ENCODE results near the gene NTNG2. TPM values are rescaled to one million over a fixed set of nuclear protein-coding genes. Genes with fewer than 3 reads are reported as not detected.

Gene NTNG2
- total RNA-seq, 1 donor from 2014 or later, result 43.7 TPM

DNA sequence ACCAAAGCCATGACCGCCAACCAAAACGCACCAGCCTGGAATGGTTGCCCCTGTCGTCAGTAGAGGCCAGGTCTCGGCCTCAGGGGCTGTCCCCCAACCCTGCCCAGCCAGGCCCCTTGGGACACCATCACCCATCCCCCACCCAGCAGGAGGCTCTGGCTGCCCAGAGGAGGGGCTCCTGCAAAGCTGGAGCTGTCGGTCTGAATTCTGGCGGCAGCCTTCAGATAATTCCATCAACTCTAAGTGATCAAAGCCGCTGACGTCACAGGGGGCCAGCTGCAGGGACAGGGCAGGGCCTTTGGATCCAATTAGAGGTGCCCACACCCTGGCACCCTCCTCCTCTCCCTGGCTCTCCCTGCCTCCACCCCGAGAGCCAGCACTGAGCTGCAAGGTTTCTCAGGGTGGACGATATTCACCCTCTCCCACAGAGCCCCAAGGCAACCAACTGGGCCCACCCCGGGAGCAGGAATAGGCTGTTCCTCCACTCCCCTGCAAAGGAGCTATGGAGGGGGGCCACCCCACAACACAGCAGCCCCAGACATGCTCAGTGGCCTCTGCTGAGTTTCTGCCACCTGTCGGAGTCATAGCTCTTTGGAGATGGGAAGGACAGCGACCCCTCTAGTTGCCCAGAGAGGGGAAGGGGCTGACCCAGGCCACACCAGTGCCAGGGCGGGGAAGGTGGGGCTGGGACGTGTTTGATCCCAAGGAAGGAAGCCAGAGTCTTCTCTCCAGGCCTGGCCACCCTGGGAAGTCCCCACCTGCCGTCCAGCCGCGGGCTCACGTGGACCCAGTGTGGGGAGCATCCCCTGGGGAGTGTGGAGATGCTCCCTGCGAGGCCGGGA is 78.4 kb downstream of the NTNG2 start:
- H3K36me3 Mint-ChIP-seq (ENCODE audit: unreplicated experiment), result no peaks in the 10 kb centered on the region
- peak; percentile 50 for DNase-seq
- H3K4me1 Mint-ChIP-seq (ENCODE audit: low read depth, unreplicated experiment), result peaks cover 10% of the 10 kb centered on the region
- H3K4me3 Mint-ChIP-seq (ENCODE audit: unreplicated experiment), result no peak overlapping the region
- no peak overlapping the region for H3K27ac Mint-ChIP-seq (ENCODE audit: unreplicated experiment)
- peaks cover 14% of the 10 kb centered on the region for H3K27me3 Mint-ChIP-seq (ENCODE audit: unreplicated experiment)
- no peak for TF ChIP-seq CTCF (IDR thresholded peaks at IDR 0.05; ENCODE audit: partially characterized antibody, unreplicated experiment)
- H3K9me3 Mint-ChIP-seq (ENCODE audit: unreplicated experiment), result peaks cover 7% of the 10 kb centered on the region

GRCh38 chr9:132240841-132241482 is 79.1 kb downstream of the NTNG2 start:
- Mint-ChIP-seq H3K27ac (ENCODE audit: unreplicated experiment) (peak overlapping the region; percentile 88), H3K27me3 (ENCODE audit: unreplicated experiment) (peaks cover 12% of the 10 kb centered on the region), H3K36me3 (ENCODE audit: unreplicated experiment) (no peaks in the 10 kb centered on the region), H3K9me3 (ENCODE audit: unreplicated experiment) (peaks cover 7% of the 10 kb centered on the region), H3K4me1 (ENCODE audit: low read depth, unreplicated experiment) (peaks cover 12% of the 10 kb centered on the region), H3K4me3 (ENCODE audit: unreplicated experiment) (peak overlapping the region; percentile 89)
- peak; percentile 98 for DNase-seq
- no peak for TF ChIP-seq CTCF (IDR thresholded peaks at IDR 0.05; ENCODE audit: partially characterized antibody, unreplicated experiment)

DNA sequence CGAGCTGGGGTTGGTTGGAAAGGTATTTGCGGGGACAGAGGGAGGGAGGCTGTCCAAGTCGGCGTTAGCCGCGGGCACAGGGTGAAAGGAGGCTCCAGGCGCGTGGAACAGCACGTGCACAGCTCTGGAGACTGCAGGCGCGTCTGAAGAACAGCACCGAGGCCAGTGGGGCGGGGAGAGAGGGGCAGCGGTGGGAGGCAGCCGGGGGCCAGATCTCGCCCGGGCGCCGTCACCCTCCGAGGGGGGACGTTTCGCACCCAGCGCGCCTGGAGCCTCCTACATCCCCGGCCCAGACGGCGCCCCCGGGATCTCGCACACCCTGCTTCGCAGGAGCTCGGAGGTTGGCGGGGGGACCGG is 79.6 kb downstream of the NTNG2 start:
- peak overlapping the region; percentile 88 for H3K27ac Mint-ChIP-seq (ENCODE audit: unreplicated experiment)
- DNase-seq, result no peak
- H3K4me1 Mint-ChIP-seq (ENCODE audit: low read depth, unreplicated experiment), result peaks cover 17% of the 10 kb centered on the region
- H3K4me3 Mint-ChIP-seq (ENCODE audit: unreplicated experiment), result peak overlapping the region; percentile 89
- H3K27me3 Mint-ChIP-seq (ENCODE audit: unreplicated experiment), result peaks cover 11% of the 10 kb centered on the region
- no peak for TF ChIP-seq CTCF (IDR thresholded peaks at IDR 0.05; ENCODE audit: partially characterized antibody, unreplicated experiment)
- H3K9me3 Mint-ChIP-seq (ENCODE audit: unreplicated experiment), result peaks cover 7% of the 10 kb centered on the region
- H3K36me3 Mint-ChIP-seq (ENCODE audit: unreplicated experiment), result no peaks in the 10 kb centered on the region

DNA sequence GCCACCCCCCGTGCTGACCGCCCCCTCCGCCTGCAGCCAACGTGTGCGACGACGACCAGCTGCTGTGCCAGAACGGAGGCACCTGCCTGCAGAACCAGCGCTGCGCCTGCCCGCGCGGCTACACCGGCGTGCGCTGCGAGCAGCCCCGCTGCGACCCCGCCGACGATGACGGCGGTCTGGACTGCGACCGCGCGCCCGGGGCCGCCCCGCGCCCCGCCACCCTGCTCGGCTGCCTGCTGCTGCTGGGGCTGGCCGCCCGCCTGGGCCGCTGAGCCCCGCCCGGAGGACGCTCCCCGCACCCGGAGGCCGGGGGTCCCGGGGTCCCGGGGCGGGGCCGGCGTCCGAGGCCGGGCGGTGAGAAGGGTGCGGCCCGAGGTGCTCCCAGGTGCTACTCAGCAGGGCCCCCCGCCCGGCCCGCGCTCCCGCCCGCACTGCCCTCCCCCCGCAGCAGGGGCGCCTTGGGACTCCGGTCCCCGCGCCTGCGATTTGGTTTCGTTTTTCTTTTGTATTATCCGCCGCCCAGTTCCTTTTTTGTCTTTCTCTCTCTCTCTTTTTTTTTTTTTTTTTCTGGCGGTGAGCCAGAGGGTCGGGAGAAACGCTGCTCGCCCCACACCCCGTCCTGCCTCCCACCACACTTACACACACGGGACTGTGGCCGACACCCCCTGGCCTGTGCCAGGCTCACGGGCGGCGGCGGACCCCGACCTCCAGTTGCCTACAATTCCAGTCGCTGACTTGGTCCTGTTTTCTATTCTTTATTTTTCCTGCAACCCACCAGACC is 80.2 kb downstream of the NTNG2 start:
- Mint-ChIP-seq H3K36me3 (ENCODE audit: unreplicated experiment) (no peaks in the 10 kb centered on the region), H3K9me3 (ENCODE audit: unreplicated experiment) (peaks cover 7% of the 10 kb centered on the region), H3K4me1 (ENCODE audit: low read depth, unreplicated experiment) (peaks cover 15% of the 10 kb centered on the region), H3K27ac (ENCODE audit: unreplicated experiment) (peak overlapping the region; percentile 86), H3K27me3 (ENCODE audit: unreplicated experiment) (peaks cover 7% of the 10 kb centered on the region), H3K4me3 (ENCODE audit: unreplicated experiment) (peak overlapping the region; percentile 91)
- TF ChIP-seq CTCF (IDR thresholded peaks at IDR 0.05; ENCODE audit: partially characterized antibody, unreplicated experiment), result no peak
- DNase-seq, result peak; percentile 53

Data from glutamatergic neuron (in vitro differentiated cells).